RKO (cell line): ENCODE data around the gene STIM2.
A peak's percentile ranks its signal among the peaks of the same experiment; 100 is the strongest.

Experiments
- DNase-seq: peaks from one replicate; pipeline ENCODE4 v3.0.0-alpha.2; 2016; ENCODE audit warnings: low spot score

Gene STIM2

GRCh38 chr4:26900765-26901164 lies 40.1 kb downstream of the STIM2 start:
- no peak for DNase-seq

GRCh38 chr4:26905172-26905571 lies 44.5 kb downstream of the STIM2 start:
- DNase-seq, result no peak

- no peak for DNase-seq
Measured at GRCh38 chr4:26907731-26908599, 47.3 kb downstream of the STIM2 start.

GRCh38 chr4:26909369-26909768 lies 48.7 kb downstream of the STIM2 start:
- no peak for DNase-seq

- DNase-seq, result no peak
Measured at GRCh38 chr4:26911254-26911653, 50.6 kb downstream of the STIM2 start.

GRCh38 chr4:26912069-26912468 lies 51.4 kb downstream of the STIM2 start:
- no peak for DNase-seq

- DNase-seq, result no peak
Measured at GRCh38 chr4:26912810-26913209, 52.2 kb downstream of the STIM2 start.

GRCh38 chr4:26916195-26916594 lies 55.6 kb downstream of the STIM2 start:
- DNase-seq, result no peak

- peak; percentile 23 for DNase-seq
Measured at GRCh38 chr4:26930964-26931363, 70.3 kb downstream of the STIM2 start.

GRCh38 chr4:26931451-26931850 lies 70.8 kb downstream of the STIM2 start:
- DNase-seq, result no peak

- no peak for DNase-seq
Measured at GRCh38 chr4:26931966-26932365, 71.3 kb downstream of the STIM2 start.

- no peak for DNase-seq
Measured at GRCh38 chr4:26935397-26935796, 74.8 kb downstream of the STIM2 start.

GRCh38 chr4:26936284-26937065 lies 75.8 kb downstream of the STIM2 start:
- DNase-seq, result peak; percentile 19

- no peak for DNase-seq
Measured at GRCh38 chr4:26937139-26937538, 76.5 kb downstream of the STIM2 start.

- no peak for DNase-seq
Measured at GRCh38 chr4:26937567-26937966, 76.9 kb downstream of the STIM2 start.

GRCh38 chr4:26938516-26938915 lies 77.9 kb downstream of the STIM2 start:
- DNase-seq, result no peak

GRCh38 chr4:26941951-26942350 lies 81.3 kb downstream of the STIM2 start:
- DNase-seq, result no peak

GRCh38 chr4:26942871-26943270 lies 82.2 kb downstream of the STIM2 start:
- DNase-seq, result no peak

- DNase-seq, result no peak
Measured at GRCh38 chr4:26943391-26943790, 82.8 kb downstream of the STIM2 start.

- DNase-seq, result no peak
Measured at GRCh38 chr4:26945794-26946193, 85.2 kb downstream of the STIM2 start.

- DNase-seq, result no peak
Measured at GRCh38 chr4:26947318-26947717, 86.7 kb downstream of the STIM2 start.

- no peak for DNase-seq
Measured at GRCh38 chr4:26950446-26950845, 89.8 kb downstream of the STIM2 start.

- DNase-seq, result no peak
Measured at GRCh38 chr4:26952891-26953290, 92.2 kb downstream of the STIM2 start.
